Left hindlimb (tissue), 1 donor: ENCODE results near the gene RPL36.
"Not testable (repeated sequence)": the region's sequence is repeated elsewhere in the genome, so short reads cannot be mapped to it uniquely, and the experiment has no call there.

Experiments
- DNase-seq: peaks from one replicate; pipeline ENCODE4 v3.0.0-alpha.2; 2018

RPL36 gene

DNA sequence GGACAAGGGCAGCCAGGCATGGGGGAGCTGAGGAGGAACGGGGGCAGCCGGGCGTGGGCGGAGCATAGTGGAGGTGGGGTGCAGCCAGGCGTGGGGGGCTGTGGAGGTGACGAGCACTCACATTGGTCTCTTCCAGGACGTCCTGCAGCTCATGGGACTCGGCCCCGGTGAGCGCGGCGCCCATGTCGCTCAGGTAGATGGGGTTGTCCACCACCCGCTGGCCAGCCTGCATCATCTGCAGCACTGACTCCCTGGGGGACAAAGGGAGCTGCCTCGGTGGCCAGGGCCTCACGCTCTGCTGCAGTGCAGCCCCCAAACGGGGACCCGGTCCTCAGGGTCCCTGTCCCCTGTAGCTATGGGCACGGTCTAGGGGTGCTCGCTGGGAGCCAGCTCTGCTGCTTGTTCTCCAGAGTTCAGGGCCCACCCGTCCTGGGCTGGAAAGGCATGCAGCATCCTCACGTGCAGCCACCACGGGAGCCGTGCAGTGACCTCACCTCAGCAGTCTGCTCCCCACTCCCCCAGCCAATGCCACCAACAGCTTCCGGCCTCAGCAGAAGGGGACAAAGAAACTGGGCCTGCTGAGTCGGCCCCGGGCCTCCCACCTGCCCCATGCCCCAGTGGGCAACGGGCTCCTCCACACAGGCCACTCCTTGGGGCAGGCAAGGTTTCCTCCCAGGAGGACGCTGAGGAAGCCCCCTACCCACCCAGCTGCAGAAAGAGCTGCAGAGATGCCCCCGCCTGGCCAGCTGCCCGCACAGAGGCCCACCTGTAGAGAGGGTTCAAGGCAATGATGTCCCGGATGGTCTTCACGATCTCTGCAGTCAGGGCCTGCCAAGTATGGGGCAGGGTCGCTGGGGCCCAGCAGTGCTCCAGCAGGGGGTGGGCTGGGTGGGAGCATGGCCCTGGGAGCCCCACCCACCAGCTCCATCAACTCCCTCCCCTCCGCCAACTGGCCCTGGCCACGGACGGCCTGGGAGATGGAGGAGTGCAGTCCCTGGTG, 17.8 kb downstream of the RPL36 start:
- no peak for DNase-seq

DNA sequence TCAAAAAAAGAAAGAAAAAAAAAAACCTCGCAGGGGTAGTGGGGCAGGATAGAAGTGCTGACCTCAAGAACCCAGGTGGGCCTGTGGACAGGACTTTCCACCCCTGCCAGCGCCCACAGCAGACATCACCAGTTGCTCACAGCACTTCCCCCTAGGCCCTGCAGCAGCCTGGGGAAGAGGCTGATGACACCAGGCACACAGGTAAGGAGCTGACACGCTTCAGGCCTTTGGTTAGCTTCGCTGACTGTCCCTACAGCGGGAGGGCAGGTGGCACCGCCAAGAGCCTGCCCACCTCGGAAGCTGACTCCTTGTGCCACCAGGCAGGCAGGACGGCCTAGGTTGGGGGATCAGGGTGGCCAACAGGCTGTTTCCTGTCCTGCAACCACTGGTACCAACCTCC, 20.9 kb downstream of the RPL36 start:
- DNase-seq, result no peak

DNA sequence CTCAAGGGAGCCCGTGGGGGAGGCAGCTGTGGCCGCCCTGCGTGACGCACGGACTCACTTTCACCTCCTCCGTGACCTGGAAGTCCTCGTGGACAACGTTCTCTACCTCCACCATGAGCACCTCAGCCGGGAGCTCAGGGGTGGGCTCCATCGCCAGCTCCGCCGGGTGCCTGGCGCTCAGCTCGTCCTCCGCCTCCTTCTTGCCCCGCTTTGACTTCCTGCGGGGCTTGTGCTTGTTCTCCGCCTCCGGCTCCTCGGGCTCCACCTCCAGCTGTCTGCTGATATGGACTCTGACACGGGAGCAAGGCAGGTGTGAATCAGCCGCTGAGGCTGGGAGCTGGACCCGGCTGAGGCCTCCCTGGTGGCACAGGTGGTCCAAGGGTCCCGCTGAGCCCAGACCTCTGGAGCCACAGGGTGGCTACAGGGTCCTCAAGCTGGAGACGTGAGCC, 21.6 kb downstream of the RPL36 start:
- DNase-seq, result no peak

DNA sequence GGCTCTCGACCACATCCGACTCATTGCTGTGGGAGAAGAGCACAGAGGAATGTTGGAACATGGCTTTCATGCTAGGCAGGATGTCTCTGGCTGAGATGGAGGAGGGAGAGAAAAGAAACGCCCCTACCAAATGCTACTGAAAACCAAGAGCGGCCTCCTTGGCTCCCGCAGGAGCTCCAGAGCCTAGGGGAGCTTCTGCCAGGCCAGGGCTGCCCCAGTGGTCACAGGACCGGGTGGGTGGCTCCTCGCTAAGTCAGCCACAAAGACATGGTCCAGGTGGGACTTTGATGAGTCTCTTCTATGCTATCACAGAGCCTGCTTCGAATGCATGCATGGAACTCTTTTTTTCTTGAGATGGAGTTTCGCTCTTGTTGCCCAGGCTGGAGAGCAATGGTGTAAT, 23.1 kb downstream of the RPL36 start:
- no peak for DNase-seq

DNA sequence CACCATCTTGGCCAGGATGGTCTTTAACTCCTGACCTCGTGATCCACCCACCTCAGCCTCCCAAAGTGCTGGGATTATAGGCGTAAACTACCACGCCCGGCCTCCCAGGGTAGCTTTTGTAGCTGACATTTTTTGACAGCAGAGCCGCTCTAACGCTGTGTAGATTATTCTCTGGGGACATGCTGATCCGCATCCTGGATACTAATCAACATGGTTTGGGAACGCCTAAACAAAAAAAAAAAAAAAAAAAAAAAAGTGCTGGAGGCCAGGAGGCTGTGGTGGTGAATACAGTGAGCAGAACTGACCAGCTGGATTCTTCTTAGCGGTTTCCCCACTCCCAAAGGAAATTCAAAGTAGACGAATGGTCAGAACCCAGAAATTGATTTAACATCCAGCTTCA, 24.7 kb downstream of the RPL36 start:
- no peak for DNase-seq

- DNase-seq, result no peak
Measured at GRCh38 chr19:5717215-5717935, 27.3 kb downstream of the RPL36 start.

GRCh38 chr19:5718037-5718578, 28.0 kb downstream of the RPL36 start:
- no peak for DNase-seq

DNA sequence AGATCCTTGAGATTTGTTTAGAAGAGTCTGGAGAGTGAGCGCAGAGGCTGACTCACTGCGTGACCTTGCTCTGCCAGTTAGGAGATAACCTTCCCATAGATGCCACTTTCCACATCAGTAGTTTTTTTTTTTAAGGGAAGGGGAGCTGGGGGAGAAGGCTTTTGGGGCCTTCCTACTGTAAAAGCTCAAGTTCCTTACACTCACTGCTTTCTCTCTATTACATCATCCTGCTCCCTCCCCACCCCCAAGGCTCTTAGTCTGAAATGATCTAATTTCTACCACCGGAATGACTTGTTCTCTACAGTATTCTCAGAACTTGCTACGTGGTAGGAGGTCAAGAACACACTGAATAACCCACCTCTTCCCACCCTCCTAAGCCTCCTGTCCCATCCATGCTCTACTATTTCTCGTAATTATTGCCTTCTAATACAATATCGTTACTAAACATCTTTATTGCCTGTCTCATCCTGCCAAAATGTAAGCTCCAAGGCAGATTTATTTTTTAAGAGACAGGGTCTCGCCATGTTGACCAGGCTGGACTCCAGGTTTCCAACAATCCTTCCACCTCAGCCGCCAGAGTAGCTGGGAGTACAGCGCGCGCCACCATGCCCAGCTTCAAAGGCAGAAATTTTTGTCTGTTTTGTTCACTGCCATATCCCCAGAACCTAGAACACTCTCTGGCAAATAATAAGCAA, 28.6 kb downstream of the RPL36 start:
- DNase-seq, result no peak

DNA sequence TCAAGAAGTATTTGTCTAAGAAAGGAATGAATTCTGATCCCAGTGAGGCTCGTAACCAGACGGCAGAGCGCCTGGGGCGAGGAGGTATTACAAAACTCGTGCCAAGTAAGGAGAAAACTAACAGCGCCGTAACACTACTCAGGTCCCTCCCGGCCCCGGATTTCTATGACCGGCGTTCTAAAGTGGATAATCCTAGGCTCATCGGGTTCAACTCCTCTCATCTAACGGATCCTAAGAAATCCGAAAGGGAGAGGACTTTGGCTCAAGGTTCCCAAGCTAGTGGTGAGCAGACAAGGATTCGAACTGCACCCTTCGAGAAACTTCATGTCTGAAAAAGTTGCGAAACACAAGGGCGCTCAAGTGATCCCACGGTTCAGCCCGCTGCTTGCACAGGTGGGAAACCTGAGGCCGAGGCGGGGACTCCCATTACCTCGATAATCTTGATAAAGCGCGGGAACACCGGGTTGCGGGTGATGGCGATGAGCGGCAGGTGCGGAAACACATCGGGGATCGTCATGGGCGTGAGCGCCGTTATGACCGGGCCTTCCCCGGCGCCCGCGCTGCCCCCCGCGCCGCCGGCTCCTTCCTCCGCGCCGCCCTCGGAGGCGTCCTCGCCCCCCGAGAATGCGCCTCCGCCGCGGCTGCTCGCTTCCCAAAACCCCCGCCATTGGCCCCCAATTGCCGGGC, 29.3 kb downstream of the RPL36 start:
- DNase-seq, result no peak

GRCh38 chr19:5719961-5720790, 30.1 kb downstream of the RPL36 start, which contains the start of the genes CATSPERD and LONP1:
Gene CATSPERD, plus strand, starts transcription at chr19:5720637. Its CDS starts 101 bp downstream, at chr19:5720738.
Gene LONP1, minus strand, starts transcription at chr19:5720146. Its CDS starts 14 bp downstream, at chr19:5720132.
- DNase-seq, result peak; percentile 98

DNA sequence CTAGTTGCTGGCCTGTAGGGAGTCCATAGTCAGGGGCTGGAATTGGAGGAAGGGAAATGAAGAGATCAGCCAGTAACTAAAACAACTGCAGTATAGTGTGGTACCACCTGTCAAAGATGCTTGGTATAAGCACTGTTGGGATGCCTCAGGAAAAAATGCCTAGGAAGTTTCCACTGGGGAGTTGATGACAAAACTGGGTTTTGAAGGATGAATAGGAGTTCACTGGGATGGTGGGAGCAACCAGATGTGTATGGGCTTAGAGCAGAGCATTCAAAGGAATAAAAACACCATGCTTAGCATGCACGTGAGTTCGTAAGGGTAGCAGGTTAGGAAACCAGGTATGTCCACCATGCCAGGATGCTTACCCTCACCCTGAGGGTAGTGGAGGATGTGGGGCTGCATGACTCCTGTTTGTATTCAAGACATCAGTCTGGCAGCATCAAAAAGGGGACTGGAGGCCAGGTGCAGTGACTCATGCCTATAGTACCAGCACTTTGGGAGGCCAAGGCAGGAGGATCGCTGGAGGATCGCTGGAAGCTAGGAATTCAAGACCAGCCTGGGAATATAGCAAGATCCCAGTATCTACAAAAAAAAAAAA, 37.5 kb downstream of the RPL36 start:
- DNase-seq, result no peak

GRCh38 chr19:5733172-5733571, 43.1 kb downstream of the RPL36 start:
- DNase-seq, result not testable (repeated sequence)

DNA sequence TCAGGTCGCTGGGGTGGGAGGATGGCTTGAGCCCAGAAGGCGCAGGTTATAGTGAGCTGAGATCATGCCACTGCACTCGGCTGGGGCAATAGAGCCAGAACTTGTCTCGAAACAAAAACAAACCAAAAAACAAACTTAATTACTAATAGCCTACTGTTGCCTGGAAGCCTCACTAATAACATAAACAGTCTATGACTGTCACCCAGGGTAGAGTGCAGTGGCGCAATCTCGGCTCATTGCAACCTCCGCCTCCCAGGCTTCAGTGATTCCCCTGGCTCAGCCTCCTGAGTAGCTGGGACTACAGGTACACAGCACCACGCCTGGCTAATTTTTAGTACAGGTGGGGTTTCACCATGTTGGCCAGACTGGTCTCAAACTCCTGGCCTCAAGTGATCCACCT, 48.3 kb downstream of the RPL36 start:
- no peak for DNase-seq
